Nephron (organoid): Measurements from ENCODE around the gene MEX3A.

Experiments
- H3K27ac Mint-ChIP-seq, 3 experiments: 2 replicates each; pipeline ENCODE4 v1.8.0; 2020; ENCODE audit warnings: mixed read lengths in 3 of 3, mild to moderate bottlenecking in 2 of 3, moderate library complexity in 1 of 3
- H3K27me3 Mint-ChIP-seq: 2 replicates; pipeline ENCODE4 v1.8.0; 2021; ENCODE audit warnings: low read depth, mild to moderate bottlenecking, moderate library complexity, mixed read lengths
- H3K36me3 Mint-ChIP-seq: 2 replicates; pipeline ENCODE4 v1.8.0; 2020; ENCODE audit warnings: low read depth, mixed read lengths
- H3K4me1 Mint-ChIP-seq: 2 replicates; pipeline ENCODE4 v1.8.0; 2020; ENCODE audit warnings: mixed read lengths
- H3K4me3 Mint-ChIP-seq, 3 experiments: 2 replicates each; pipeline ENCODE4 v1.8.0; 2020; ENCODE audit warnings: mild to moderate bottlenecking in 3 of 3, mixed read lengths in 3 of 3, moderate library complexity in 2 of 3
- H3K9me3 Mint-ChIP-seq: 2 replicates; pipeline ENCODE4 v1.8.0; 2020; ENCODE audit warnings: mixed read lengths
- CTCF ChIP-seq, 3 experiments: fragments of 200-600 bp; sonication (generic); IDR thresholded peaks; one replicate each; pipeline ENCODE4 v1.5.0; 2021; ENCODE audit warnings: antibody characterized with exemption in 3 of 3; ENCODE audit not compliant: unreplicated experiment in 3 of 3

MEX3A gene

GRCh38 chr1:156114101-156114918 lies 32.0 kb upstream of the MEX3A start, which contains the start of gene LMNA:
Gene LMNA (plus strand): TSS chr1:156114711. CDS start chr1:156114919, 208 bp downstream.
- H3K27me3 Mint-ChIP-seq: peaks cover 8% of the 10 kb centered on the region
- no peak for TF ChIP-seq CTCF (IDR thresholded peaks at IDR 0.05; ENCODE audit: unreplicated experiment in 3 of 3)
- H3K4me1 Mint-ChIP-seq: peaks cover 63% of the 10 kb centered on the region
- peak within 1 kb of the TSS; percentile 89 to 96 (median 94) for H3K27ac Mint-ChIP-seq
- peaks cover 12% of the 10 kb centered on the region for H3K36me3 Mint-ChIP-seq
- H3K4me3 Mint-ChIP-seq: peak within 1 kb of the TSS; percentile 93 to 98 (median 96)
- H3K9me3 Mint-ChIP-seq: no peaks in the 10 kb centered on the region

- Mint-ChIP-seq H3K36me3 (peaks cover 9% of the 10 kb centered on the region), H3K27me3 (peaks cover 8% of the 10 kb centered on the region), H3K4me3 (peak overlapping the region; percentile 49 to 98 (median 96)), H3K27ac (peak overlapping the region; percentile 26 to 94 (median 91)), H3K4me1 (peaks cover 65% of the 10 kb centered on the region), H3K9me3 (no peaks in the 10 kb centered on the region)
- TF ChIP-seq CTCF (IDR thresholded peaks at IDR 0.05; ENCODE audit: unreplicated experiment in 3 of 3): no peak
These were observed 31.2 kb upstream of the MEX3A start for GRCh38 chr1:156113282-156113950.

GRCh38 chr1:156112276-156113137 lies 30.2 kb upstream of the MEX3A start:
- H3K9me3 Mint-ChIP-seq: no peaks in the 10 kb centered on the region
- peaks cover 7% of the 10 kb centered on the region for H3K36me3 Mint-ChIP-seq
- H3K4me1 Mint-ChIP-seq: peaks cover 64% of the 10 kb centered on the region
- TF ChIP-seq CTCF (IDR thresholded peaks at IDR 0.05; ENCODE audit: unreplicated experiment in 3 of 3): no peak
- peaks cover 8% of the 10 kb centered on the region for H3K27me3 Mint-ChIP-seq
- peak overlapping the region in 2 of 3 experiments; percentile 88 to 94 for H3K27ac Mint-ChIP-seq
- peak overlapping the region; percentile 29 to 96 (median 79) for H3K4me3 Mint-ChIP-seq

GRCh38 chr1:156111355-156111962 lies 29.2 kb upstream of the MEX3A start:
- Mint-ChIP-seq H3K9me3 (no peaks in the 10 kb centered on the region), H3K27ac (peak overlapping the region; percentile 38 to 94 (median 85)), H3K4me1 (peaks cover 72% of the 10 kb centered on the region), H3K4me3 (peak overlapping the region in 1 of 3 experiments; percentile 66), H3K27me3 (peaks cover 8% of the 10 kb centered on the region), H3K36me3 (peaks cover 7% of the 10 kb centered on the region)
- no peak for TF ChIP-seq CTCF (IDR thresholded peaks at IDR 0.05; ENCODE audit: unreplicated experiment in 3 of 3)

- peaks cover 3% of the 10 kb centered on the region for H3K27me3 Mint-ChIP-seq
- no peak for TF ChIP-seq CTCF (IDR thresholded peaks at IDR 0.05; ENCODE audit: unreplicated experiment in 3 of 3)
- no peaks in the 10 kb centered on the region for H3K9me3 Mint-ChIP-seq
- H3K4me1 Mint-ChIP-seq: peaks cover 78% of the 10 kb centered on the region
- no peak overlapping the region for H3K4me3 Mint-ChIP-seq
- H3K27ac Mint-ChIP-seq: peak overlapping the region in 2 of 3 experiments; percentile 10 to 86
- peaks cover 7% of the 10 kb centered on the region for H3K36me3 Mint-ChIP-seq
These were observed 28.0 kb upstream of the MEX3A start for GRCh38 chr1:156110252-156110651.
